Hepatocyte (in vitro differentiated cells): ENCODE measurements around the gene DYRK1B.
"Not testable (repeated sequence)": the region's sequence is repeated elsewhere in the genome, so short reads cannot be mapped to it uniquely, and the experiment has no call there.

Experiments
- EZH2 ChIP-seq: fragments of 200-600 bp; sonication (generic); IDR thresholded peaks from 2 replicates; pipeline ENCODE4 v1.6.1; 2016; ENCODE audit warnings: antibody characterized with exemption, mild to moderate bottlenecking, borderline replicate concordance
- EZH2phosphoT487 ChIP-seq: fragments of 200-600 bp; sonication (generic); IDR thresholded peaks from one replicate; pipeline ENCODE4 v1.6.1; 2018; ENCODE audit warnings: antibody characterized with exemption, mild to moderate bottlenecking, low read depth, moderate library complexity; ENCODE audit not compliant: unreplicated experiment, severe bottlenecking
- TF ChIP-seq, protein P1 (sequence below): fragments of 200-600 bp; sonication (generic); IDR thresholded peaks from 2 replicates; pipeline ENCODE4 v1.5.1; 2016; ENCODE audit warnings: antibody characterized with exemption, mild to moderate bottlenecking; ENCODE audit not compliant: poor library complexity

DNA sequence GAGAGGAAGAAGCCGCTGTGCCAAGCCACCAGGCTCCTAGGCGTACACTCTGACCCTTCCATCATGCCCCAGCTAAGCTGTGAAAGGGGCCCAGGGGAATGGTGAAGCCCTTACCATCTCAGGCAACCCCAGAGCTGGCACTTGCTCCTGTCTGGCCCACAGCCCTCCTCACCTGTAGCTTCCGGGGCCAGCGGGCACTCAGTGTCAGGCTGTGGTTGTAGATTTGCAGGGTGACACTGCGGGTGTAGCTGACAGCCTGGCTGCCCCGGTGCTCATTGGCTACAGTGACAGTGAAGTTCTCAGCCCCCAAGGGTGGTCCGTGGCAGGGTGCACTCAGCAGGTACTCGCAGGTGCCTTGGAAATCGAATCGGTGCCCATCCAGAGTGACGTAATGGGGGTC is 42.5 kb upstream of the DYRK1B start:
- TF ChIP-seq, protein P1, sequence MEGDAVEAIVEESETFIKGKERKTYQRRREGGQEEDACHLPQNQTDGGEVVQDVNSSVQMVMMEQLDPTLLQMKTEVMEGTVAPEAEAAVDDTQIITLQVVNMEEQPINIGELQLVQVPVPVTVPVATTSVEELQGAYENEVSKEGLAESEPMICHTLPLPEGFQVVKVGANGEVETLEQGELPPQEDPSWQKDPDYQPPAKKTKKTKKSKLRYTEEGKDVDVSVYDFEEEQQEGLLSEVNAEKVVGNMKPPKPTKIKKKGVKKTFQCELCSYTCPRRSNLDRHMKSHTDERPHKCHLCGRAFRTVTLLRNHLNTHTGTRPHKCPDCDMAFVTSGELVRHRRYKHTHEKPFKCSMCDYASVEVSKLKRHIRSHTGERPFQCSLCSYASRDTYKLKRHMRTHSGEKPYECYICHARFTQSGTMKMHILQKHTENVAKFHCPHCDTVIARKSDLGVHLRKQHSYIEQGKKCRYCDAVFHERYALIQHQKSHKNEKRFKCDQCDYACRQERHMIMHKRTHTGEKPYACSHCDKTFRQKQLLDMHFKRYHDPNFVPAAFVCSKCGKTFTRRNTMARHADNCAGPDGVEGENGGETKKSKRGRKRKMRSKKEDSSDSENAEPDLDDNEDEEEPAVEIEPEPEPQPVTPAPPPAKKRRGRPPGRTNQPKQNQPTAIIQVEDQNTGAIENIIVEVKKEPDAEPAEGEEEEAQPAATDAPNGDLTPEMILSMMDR = not testable (repeated sequence)
- TF ChIP-seq EZH2, EZH2phosphoT487: not testable (repeated sequence)
